K562 (cell line): Measurements from ENCODE around the gene CCDC137. TPM values are rescaled to one million over a fixed set of nuclear protein-coding genes. Genes with fewer than 3 reads are reported as not detected.

Experiments
- ATAC-seq: fragments of 200-7000 bp; cut with Tn5 transposase; 3 replicates; pipeline ENCODE4 v1.9.1; 2020; ENCODE audit warnings: moderate library complexity
- BruUV-seq: library from RNA; stranded (reverse); fragments of 400-500 nt; replicated peaks from 2 replicates; lab custom pipeline; 2021; lab: Mats Ljungman, UMichigan
- CTCF ChIA-PET: fragments of 300-600 bp; formaldehyde crosslinking; extraction: SDS; loops from one replicate; lab custom pipeline; 2021; ENCODE audit warnings: low intra/inter-chr PET ratio; lab: Yijun Ruan, JAX
- POLR2A ChIA-PET: fragments of 300-600, 350-650 bp; sonication (Branson Sonifier 250); formaldehyde crosslinking; extraction: SDS; loops from one replicate; lab custom pipeline; 2021; ENCODE audit warnings: antibody characterized with exemption, inconsistent platforms; lab: Yijun Ruan, JAX
- DNase-seq, 4 experiments: peaks; one replicate each; pipeline versions ENCODE4 v3.0.0 to v3.0.0-alpha.2; 2011 to 2018; ENCODE audit warnings: low spot score in 3 of 4, mixed read lengths in 3 of 4; ENCODE audit errors: extremely low read depth in 1 of 4
- FAIRE-seq: peaks from 2 replicates; lab custom pipeline; 2011; peaks lifted over from hg19 to GRCh38; lab: Jason Lieb, UNC
- H2AFZ ChIP-seq: 2 replicates; pipeline ENCODE4 v1.6.0; 2011; ENCODE audit warnings: low read depth, low read length, control low read depth, inconsistent platforms
- H3K27ac ChIP-seq: fragments of 200-600 bp; 3 replicates; pipeline ENCODE4 v1.8.0; 2011; ENCODE audit warnings: low read depth, mild to moderate bottlenecking, control low read depth, inconsistent platforms, low read length, moderate library complexity, mixed read lengths; ENCODE audit errors: extremely low read depth
- H3K27me3 ChIP-seq, 2 experiments: fragments of 300-600 bp in 1 of 2; 2 replicates in 1 of 2; 3 replicates in 1 of 2; pipeline versions ENCODE4 v1.6.0 to v1.8.0; 2011; ENCODE audit warnings: inconsistent platforms in 2 of 2, low read length in 2 of 2, mild to moderate bottlenecking in 1 of 2, mixed read lengths in 1 of 2, moderate library complexity in 1 of 2; ENCODE audit not compliant: control insufficient read depth in 2 of 2, insufficient read depth in 2 of 2
- H3K36me3 ChIP-seq: fragments of 300-600 bp; 3 replicates; pipeline ENCODE4 v1.8.0; 2011; ENCODE audit warnings: mild to moderate bottlenecking, low read length, inconsistent platforms; ENCODE audit not compliant: control insufficient read depth, insufficient read depth
- H3K4me1 ChIP-seq, 2 experiments: fragments of 200-600 bp in 1 of 2; replicated peaks in 1 of 2; 2 replicates in 1 of 2; 3 replicates in 1 of 2; pipeline versions ENCODE4 v1.5.1 to v1.8.0; 2011; ENCODE audit warnings: inconsistent platforms in 2 of 2, low read length in 2 of 2, mild to moderate bottlenecking in 1 of 2, mixed read lengths in 1 of 2, moderate library complexity in 1 of 2; ENCODE audit not compliant: control insufficient read depth in 2 of 2, insufficient read depth in 2 of 2
- H3K4me2 ChIP-seq: 2 replicates; pipeline ENCODE4 v1.6.1; 2011; ENCODE audit warnings: low read length, control low read depth, inconsistent platforms, mixed read lengths; ENCODE audit not compliant: insufficient read depth
- H3K4me3 ChIP-seq: fragments of 200-600 bp; sonication (generic), shearing (Covaris generic); 2 replicates; pipeline ENCODE4 v1.5.1; 2016; ENCODE audit warnings: control low read depth, inconsistent platforms
- H3K79me2 ChIP-seq: fragments of 200-600 bp; 3 replicates; pipeline ENCODE4 v1.8.0; 2011; ENCODE audit warnings: low read length, inconsistent platforms; ENCODE audit not compliant: control insufficient read depth, insufficient read depth
- H3K9ac ChIP-seq, 2 experiments: 2 replicates each; pipeline versions ENCODE4 v1.6.0 to v1.6.1; 2011; ENCODE audit warnings: low read depth in 2 of 2, low read length in 2 of 2, control low read depth in 1 of 2, inconsistent platforms in 1 of 2, mild to moderate bottlenecking in 1 of 2, mixed read lengths in 1 of 2; ENCODE audit not compliant: insufficient read depth in 1 of 2
- H3K9me1 ChIP-seq: one replicate; pipeline ENCODE4 v1.6.0; 2011; ENCODE audit warnings: inconsistent platforms, mild to moderate bottlenecking, low read length, moderate library complexity; ENCODE audit not compliant: control insufficient read depth, insufficient read depth
- H3K9me3 ChIP-seq: replicated peaks from 2 replicates; pipeline ENCODE4 v1.5.1; 2011; ENCODE audit warnings: low read depth, low read length, inconsistent platforms; ENCODE audit not compliant: control insufficient read depth, insufficient read depth
- H4K20me1 ChIP-seq: replicated peaks from 2 replicates; pipeline ENCODE4 v1.6.1; 2011; ENCODE audit warnings: low read length, inconsistent platforms, mixed read lengths; ENCODE audit not compliant: control insufficient read depth, insufficient read depth
- CBX3 ChIP-seq, 2 experiments: IDR thresholded peaks; 1 replicate in 1 of 2; 2 replicates in 1 of 2; pipeline ENCODE4 v1.6.1; 2012; ENCODE audit warnings: inconsistent platforms in 2 of 2, low read length in 2 of 2, borderline replicate concordance in 1 of 2, control low read depth in 1 of 2
- HDAC2 ChIP-seq: fragments of 450-650 bp; IDR thresholded peaks from 2 replicates; pipeline ENCODE4 v1.6.1; 2016; ENCODE audit warnings: mild to moderate bottlenecking
- KAT7 ChIP-seq: sonication (generic); formaldehyde crosslinking; IDR thresholded peaks from 2 replicates; pipeline ENCODE4 v1.8.0; 2022; ENCODE audit warnings: missing genetic modification reagents, mild to moderate bottlenecking, borderline replicate concordance
- PHF21A ChIP-seq: fragments of 450-650 bp; IDR thresholded peaks from 2 replicates; pipeline ENCODE4 v1.6.1; 2017; ENCODE audit warnings: low read depth, borderline replicate concordance
- RBM17 ChIP-seq: fragments of 200-400 bp; formaldehyde crosslinking; IDR thresholded peaks from 2 replicates; pipeline ENCODE4 v1.6.1; 2017; ENCODE audit warnings: low read depth, mild to moderate bottlenecking, low read length, borderline replicate concordance
- SIN3A ChIP-seq, 2 experiments: fragments of 150-350 bp in 1 of 2; IDR thresholded peaks; 2 replicates each; pipeline ENCODE4 v1.6.1; 2011 to 2016; ENCODE audit warnings: borderline replicate concordance in 2 of 2, low read depth in 2 of 2, low read length in 2 of 2, mild to moderate bottlenecking in 2 of 2, moderate library complexity in 2 of 2; ENCODE audit not compliant: control insufficient read depth in 1 of 2
- ZNF143 ChIP-seq: sonication (generic); formaldehyde crosslinking; IDR thresholded peaks from 2 replicates; pipeline ENCODE4 v1.9.0; 2022; ENCODE audit warnings: mild to moderate bottlenecking, missing genetic modification reagents
- WGBS: fragments of 100-300 bp; shearing (Covaris generic); methylation state at CpG from one replicate; pipeline ENCODE4 v1.1.6; 2016; ENCODE audit warnings: low coverage, mixed read lengths; ENCODE audit not compliant: insufficient coverage; ENCODE audit errors: missing lambda C conversion rate; 5-methylcytosine and 5-hydroxymethylcytosine counted together
- in situ Hi-C: fragments of 300-500 bp; cut with MboI; formaldehyde crosslinking; loops from 4 replicates; pipeline ENCODE4 v1.15.0; 2018; ENCODE audit warnings: inconsistent platforms, mixed read lengths
- intact Hi-C: fragments of 100-400 bp; cut with micrococcal nuclease; formaldehyde crosslinking; loops from 2 replicates; pipeline ENCODE4 v1.14.2; 2022
- polyA plus RNA-seq, 8 experiments: library from polyadenylated mRNA; depleted of rRNA in 4 of 8; stranded (reverse) in 5 of 8; unstranded in 3 of 8; fragments of >200 nt; fragmentation: Nextera tagmentation in 2 of 8; fragmentation: Illumina TruSeq in 1 of 8; extraction: Ambion mirVana in 2 of 8; extraction: Trizol in 1 of 8; gene quantifications; 2 replicates each; pipeline versions ENCODE4 v1.2.1 to v1.2.3, GENCODE V29; 2011 to 2014; ENCODE audit warnings: inconsistent platforms in 1 of 8, missing spikeins in 1 of 8
- total RNA-seq, 7 experiments: library from RNA; depleted of rRNA in 6 of 7; stranded (reverse); fragments of >200 nt in 6 of 7; fragmentation: Illumina TruSeq in 2 of 7; extraction: Trizol in 2 of 7; gene quantifications; 2 replicates each; pipeline versions ENCODE4 v1.2.1 to v1.2.3, GENCODE V29; 2011 to 2021; ENCODE audit warnings: low replicate concordance in 1 of 7
- TF ChIP-seq, protein P1 (sequence below), 2 experiments: fragments of 450-650 bp; conservative IDR thresholded peaks; 2 replicates each; pipeline ENCODE4 v1.6.1; 2017; ENCODE audit warnings: mild to moderate bottlenecking in 2 of 2, moderate library complexity in 2 of 2
- TF ChIP-seq, protein P2 (sequence below), 2 experiments: IDR thresholded peaks; 2 replicates each; pipeline ENCODE4 v1.6.1; 2011; ENCODE audit warnings: borderline replicate concordance in 1 of 2, control low read depth in 1 of 2, low read depth in 1 of 2, low read length in 1 of 2, mild to moderate bottlenecking in 1 of 2, mixed read lengths in 1 of 2, moderate library complexity in 1 of 2; ENCODE audit not compliant: insufficient read depth in 1 of 2, insufficient read length in 1 of 2, poor library complexity in 1 of 2, severe bottlenecking in 1 of 2; ENCODE audit errors: extremely low read depth in 1 of 2
- TF ChIP-seq, protein P3 (sequence below): fragments of 250-450 bp; sonication (Bioruptor Pico); IDR thresholded peaks from 2 replicates; pipeline ENCODE4 v1.8.0; 2022; ENCODE audit warnings: moderate library complexity, mild to moderate bottlenecking, inconsistent platforms

The CCDC137 gene
- total and polyA plus RNA-seq, 9 of the 15 experiments (the other 6 are each of a cell fraction or from before 2014, with no cell fraction given), result 2.3 to 68.1 (median 38.3) TPM

DNA sequence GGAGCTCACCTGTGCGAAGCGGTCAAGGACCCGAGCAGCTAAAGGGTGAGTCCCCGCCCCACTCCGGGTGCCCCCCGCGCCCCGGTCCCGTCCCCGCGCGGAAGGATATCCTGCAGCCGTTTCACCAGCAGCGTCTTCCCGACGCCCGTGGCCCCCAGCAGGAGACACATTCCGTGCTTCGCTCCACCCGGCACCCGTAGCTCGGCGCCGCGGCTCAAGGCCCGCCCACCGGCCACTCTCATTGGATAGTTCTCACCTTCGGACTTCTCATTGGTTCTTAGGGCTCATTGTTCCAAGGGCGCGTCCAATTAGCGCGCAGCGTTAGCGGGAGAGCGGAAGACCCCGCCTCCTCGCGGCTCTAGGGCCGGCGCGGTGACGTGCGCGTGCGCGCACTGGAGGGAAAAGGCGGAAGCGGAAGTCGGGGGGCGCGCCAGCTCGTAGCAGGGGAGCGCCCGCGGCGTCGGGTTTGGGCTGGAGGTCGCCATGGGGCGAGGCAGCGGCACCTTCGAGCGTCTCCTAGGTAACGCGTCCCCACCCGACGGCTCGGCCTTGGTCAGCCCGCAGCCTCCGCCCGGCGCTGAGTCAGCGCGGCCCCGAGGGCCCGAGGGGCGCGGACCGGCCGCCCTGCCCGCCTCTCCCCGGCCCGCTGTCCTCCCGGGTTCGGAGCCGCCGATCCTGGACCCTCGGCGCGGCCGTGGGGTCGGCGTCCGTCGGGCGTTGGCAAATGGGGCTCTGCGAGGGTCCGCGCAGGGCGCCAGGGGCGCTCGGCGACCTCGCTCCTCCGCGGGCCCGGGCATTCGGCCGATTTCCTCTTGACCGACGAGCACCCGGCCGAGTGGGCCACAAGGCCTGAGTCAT lies 17.3 kb downstream of the CCDC137 start, which contains the start of the genes ARL16 and HGS (continued):
- TF ChIP-seq, protein P1, sequence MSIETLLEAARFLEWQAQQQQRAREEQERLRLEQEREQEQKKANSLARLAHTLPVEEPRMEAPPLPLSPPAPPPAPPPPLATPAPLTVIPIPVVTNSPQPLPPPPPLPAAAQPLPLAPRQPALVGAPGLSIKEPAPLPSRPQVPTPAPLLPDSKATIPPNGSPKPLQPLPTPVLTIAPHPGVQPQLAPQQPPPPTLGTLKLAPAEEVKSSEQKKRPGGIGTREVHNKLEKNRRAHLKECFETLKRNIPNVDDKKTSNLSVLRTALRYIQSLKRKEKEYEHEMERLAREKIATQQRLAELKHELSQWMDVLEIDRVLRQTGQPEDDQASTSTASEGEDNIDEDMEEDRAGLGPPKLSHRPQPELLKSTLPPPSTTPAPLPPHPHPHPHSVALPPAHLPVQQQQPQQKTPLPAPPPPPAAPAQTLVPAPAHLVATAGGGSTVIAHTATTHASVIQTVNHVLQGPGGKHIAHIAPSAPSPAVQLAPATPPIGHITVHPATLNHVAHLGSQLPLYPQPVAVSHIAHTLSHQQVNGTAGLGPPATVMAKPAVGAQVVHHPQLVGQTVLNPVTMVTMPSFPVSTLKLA (conservative IDR thresholded peaks at IDR 0.05), result peak; percentile 82 to 93
- TF ChIP-seq PHF21A (no peak), SIN3A (IDR thresholded peaks at IDR 0.05; ENCODE audit: borderline replicate concordance in 2 of 2, control insufficient read depth in 1 of 2, low read depth in 2 of 2, low read length in 2 of 2) (peak; percentile 73 to 91; a peak in 3 of 4 replicates)

DNA sequence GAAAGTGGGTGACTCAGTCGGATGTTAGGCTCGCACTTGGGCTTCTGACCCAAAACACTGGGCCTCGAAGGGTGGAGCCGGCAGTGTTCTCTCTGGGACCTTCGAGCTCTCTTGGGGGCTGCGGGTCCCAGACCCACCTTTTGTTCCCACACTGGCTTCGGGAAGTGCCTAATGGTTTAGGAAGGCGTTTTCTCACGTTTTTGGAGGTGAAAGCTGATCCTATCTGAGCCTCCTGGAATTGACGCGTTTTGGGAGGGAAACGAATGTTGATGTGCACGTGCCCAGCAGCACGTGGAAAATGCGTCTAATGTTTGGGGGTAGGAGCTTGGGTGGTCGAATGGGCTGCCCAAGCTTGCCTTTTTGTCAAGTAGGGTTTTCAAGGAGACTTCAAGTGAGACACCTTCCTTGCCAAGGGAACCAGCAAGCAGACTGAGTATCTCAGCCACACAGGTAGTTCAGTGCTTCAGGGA lies 17.9 kb downstream of the CCDC137 start:
- peak overlapping the region; percentile 96 for H3K4me3 ChIP-seq
- under 1% methylated on average over 16 of the region's 16 CpGs for WGBS
- H3K27me3 ChIP-seq, result no peaks in the 10 kb centered on the region
- DNase-seq (peak in 2 of 4 experiments; percentile 61 to 68), FAIRE-seq (peak; percentile 44), ATAC-seq (no peak)
- peak overlapping the region; percentile 94 to 96 for H3K9ac ChIP-seq
- H3K4me1 ChIP-seq, result peaks cover 13 to 66% of the 10 kb centered on the region in 2 experiments
- no peak overlapping the region for H2AFZ ChIP-seq
- POLR2A ChIA-PET, result interaction anchor here (0.6 to 3.5 kb wide), 10 partner anchors 9 to 1079 kb away, joined by 3 to 39 read pairs (median 6); partner anchors contain the start of genes CCDC137, MRPL12 and OXLD1
- CTCF ChIA-PET, result no interaction called here
- H3K4me2 ChIP-seq, result peak overlapping the region; percentile 96
- peak overlapping the region; percentile 95 for H3K27ac ChIP-seq
- intact Hi-C loops, result no loop called here
- peaks cover 16% of the 10 kb centered on the region; the same call in 1 of the 2 replicates for H4K20me1 ChIP-seq
- peaks cover 6% of the 10 kb centered on the region for H3K9me1 ChIP-seq
- TSS peak; percentile 68 for BruUV-seq
- in situ Hi-C loops, result no loop called here
- H3K36me3 ChIP-seq, result peaks cover 59% of the 10 kb centered on the region; the same call in 2 of the 3 replicates
- peaks cover 55% of the 10 kb centered on the region for H3K79me2 ChIP-seq
- no peaks in the 10 kb centered on the region for H3K9me3 ChIP-seq
- TF ChIP-seq HDAC2 (0 out of 2 replicates have a peak, but pooled peaks have one; percentile 39), KAT7 (CRISPR knock-in tag) (0 out of 2 replicates have a peak, but pooled peaks have one; percentile 60), CBX3 (IDR thresholded peaks at IDR 0.05; ENCODE audit: borderline replicate concordance in 1 of 2, low read length in 2 of 2) (peak in 1 of 2 experiments; percentile 95; a peak in 2 of 3 replicates), ZNF143 (0 out of 2 replicates have a peak, but pooled peaks have one; percentile 36), RBM17 (no peak)
- TF ChIP-seq, protein P2, sequence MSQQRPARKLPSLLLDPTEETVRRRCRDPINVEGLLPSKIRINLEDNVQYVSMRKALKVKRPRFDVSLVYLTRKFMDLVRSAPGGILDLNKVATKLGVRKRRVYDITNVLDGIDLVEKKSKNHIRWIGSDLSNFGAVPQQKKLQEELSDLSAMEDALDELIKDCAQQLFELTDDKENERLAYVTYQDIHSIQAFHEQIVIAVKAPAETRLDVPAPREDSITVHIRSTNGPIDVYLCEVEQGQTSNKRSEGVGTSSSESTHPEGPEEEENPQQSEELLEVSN (IDR thresholded peaks at IDR 0.05; ENCODE audit: borderline replicate concordance in 1 of 2, extremely low read depth in 1 of 2, insufficient read depth in 1 of 2, insufficient read length in 1 of 2, low read depth in 1 of 2, low read length in 1 of 2, poor library complexity in 1 of 2, severe bottlenecking in 1 of 2), result peak; percentile 96 to 98
- TF ChIP-seq, protein P1 (conservative IDR thresholded peaks at IDR 0.05), result peak; percentile 81 to 88
- TF ChIP-seq, protein P3, sequence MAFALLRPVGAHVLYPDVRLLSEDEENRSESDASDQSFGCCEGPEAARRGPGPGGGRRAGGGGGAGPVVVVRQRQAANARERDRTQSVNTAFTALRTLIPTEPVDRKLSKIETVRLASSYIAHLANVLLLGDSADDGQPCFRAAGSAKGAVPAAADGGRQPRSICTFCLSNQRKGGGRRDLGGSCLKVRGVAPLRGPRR (CRISPR knock-in tag), result no peak
